HG02885 (cell line): Measurements from ENCODE around the gene ZPBP.
"Not testable (repeated sequence)": the region's sequence is repeated elsewhere in the genome, so short reads cannot be mapped to it uniquely, and the experiment has no call there.

Experiments
- ATAC-seq: cut with Tn5 transposase; IDR thresholded peaks from one replicate; pipeline ENCODE4 v1.9.1; 2021; ENCODE audit warnings: mild to moderate bottlenecking; ENCODE audit not compliant: unreplicated experiment, poor library complexity

The ZPBP gene

DNA sequence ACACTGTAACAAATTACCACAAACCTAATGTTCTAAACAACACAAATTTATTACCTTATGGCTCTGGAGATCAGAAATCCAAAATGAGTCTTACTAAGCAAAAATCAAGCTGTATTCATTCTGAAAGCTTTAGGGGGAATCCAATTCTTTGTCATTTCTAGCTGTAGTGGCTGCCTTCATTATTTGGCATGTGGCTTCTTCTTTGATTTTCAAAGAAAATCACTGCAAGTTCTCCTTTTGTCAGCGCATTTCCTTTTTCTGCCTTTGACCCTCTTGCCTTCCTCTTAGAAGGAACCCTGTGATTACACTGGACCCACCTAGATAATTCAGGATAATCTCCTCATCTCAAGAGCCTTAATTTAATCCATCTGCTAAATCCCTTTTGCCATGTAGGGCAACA is 36.9 kb downstream of the ZPBP start:
- no peak for ATAC-seq

DNA sequence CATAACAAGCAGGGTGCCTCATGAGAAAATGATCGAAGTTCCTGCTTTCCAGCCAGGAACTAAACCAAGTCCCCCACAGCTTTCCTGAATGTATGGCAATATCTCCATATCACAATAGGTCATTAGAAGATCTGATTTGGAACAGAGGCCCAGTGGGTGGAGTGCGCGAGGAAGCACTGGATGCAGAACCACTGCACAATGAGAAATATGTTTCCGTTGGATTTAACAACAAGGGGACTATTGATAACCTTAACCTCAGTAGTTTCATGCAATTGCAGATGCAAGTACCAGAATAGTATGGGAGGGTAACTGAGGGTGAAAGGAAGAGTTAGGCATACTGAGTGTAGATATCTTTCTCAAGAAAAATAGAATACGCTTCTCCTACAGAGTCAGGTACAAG is 45.3 kb downstream of the ZPBP start:
- ATAC-seq, result no peak

DNA sequence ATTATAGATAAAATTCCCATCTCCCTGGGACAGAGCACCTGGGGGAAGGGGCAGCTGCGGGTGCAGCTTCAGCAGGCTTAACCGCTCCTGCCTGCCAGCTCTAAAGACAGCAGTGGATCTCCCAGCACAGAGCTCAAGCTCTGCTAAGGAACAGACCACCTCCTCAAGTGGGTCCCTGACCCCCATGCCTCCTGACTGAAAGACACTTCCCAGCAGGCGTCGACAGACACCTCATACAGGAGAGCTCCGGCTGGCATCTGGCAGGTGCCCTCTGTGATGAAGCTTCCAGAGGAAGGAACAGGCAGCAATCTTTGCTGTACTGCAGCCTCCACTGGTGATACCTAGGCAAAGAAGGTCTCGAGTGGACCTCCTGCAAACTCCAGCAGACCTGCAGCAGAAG is 51.9 kb downstream of the ZPBP start:
- not testable (repeated sequence) for ATAC-seq

DNA sequence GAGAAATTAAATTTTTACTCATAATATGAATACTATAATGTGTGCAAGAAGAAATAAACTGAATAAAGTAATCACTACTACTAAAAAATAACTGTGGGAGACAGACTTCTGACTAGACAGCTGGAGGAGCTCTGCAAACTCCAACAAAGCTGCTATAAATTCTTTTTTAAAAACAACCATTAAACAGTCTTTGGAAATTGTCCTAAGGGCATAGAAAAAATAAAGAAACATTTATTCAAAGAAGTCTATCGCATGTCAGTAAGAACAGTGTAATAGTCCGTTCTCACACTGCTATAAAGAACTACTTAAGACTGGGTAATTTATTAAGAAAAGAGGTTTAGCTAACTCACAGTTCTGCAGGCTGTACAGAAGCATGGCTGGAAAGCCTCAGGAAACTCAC is 56.0 kb downstream of the ZPBP start:
- ATAC-seq, result no peak

DNA sequence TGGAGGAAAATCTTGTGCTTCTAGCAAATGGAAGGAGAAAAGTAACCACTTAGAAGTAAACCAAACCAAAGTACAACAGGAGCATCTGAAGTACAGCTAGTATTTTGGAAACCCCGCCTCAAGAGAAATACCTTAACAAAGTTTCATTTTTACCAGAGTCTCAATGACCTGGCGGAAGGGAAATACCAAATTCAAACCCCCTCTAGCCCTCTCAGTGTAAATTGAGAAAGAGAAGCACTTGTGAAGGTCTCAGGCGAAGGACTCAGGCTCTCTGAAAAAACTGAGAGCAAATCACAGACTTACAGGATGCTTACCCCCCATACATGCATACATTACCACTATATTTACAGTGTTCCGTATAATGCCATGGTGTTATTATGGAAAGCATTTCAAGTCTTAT is 70.1 kb downstream of the ZPBP start:
- peak; percentile 68 for ATAC-seq

DNA sequence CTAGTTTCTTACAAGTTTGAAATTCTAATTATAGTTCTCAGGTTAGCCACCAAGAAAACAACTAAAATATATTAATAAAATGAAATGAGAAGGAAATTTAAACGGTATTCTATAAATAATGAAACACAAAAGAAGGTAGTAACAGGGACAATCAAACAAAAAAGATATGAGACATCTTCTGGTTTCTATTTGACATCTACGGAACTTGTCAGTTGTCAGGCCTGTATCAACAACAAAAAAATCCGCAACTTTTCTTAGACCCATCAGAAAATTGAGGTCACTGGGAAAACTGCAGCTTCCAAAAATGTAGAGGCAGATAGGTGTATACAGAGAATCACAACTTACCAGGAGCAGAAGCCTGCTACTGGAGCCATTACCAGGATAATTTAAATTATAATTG is 70.6 kb downstream of the ZPBP start:
- peak; percentile 54 for ATAC-seq

DNA sequence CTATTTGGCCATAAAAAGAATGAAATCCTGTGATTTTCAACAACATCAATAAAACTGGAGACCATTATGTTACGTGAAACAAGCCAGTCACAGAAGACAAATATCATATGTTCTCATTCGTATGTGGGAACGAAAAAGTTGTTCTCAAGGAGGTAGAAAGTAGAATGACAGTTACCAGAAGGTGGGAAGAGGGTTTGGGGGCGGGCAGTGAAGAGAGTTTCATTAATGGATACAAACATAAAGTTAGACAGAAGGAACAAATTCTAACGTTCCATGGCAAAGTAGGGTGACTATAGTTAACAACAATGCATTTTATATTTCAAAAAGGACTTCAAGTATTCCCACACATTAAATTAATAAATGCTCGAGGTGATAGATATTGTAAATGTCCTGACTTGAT is 97.4 kb downstream of the ZPBP start:
- no peak for ATAC-seq

DNA sequence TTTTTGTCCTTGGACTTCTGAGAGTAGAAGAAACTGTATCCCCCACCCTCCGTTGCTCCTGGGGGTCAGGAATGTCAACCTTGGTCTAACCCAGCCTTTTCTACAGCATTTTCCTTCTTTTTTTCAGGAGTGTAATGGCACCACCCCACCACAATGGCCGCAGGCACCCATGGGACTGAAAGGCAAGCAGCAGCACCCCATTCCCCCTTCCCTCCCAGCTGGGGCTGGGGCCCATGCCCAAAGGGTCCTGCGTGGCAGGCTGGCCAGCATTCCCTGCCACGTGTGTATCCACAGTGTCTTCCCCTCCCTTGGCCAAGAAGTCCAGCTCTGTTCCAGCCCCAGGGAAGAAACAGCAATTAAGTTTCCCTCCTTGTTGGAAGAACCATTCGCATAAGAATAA is 106.9 kb downstream of the ZPBP start:
- ATAC-seq, result no peak

DNA sequence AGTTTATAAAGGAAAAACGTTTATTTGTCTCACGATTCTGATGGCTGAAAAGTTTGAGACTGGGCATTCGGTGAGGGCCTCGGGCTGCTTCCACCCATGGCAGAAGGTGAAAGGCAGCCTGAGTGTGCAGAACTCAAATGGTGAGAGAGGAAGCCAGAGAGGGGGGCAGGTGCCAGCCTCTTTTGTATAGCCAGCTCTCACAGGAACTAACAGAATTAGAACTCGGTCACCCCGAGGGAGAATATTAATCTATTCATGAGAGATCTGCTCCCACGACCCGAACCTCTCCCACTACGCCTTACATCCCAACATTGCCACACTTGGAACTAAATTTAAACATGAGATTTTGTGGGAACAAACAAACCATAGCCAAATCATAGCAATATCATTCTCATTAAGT is 112.6 kb downstream of the ZPBP start:
- no peak for ATAC-seq

DNA sequence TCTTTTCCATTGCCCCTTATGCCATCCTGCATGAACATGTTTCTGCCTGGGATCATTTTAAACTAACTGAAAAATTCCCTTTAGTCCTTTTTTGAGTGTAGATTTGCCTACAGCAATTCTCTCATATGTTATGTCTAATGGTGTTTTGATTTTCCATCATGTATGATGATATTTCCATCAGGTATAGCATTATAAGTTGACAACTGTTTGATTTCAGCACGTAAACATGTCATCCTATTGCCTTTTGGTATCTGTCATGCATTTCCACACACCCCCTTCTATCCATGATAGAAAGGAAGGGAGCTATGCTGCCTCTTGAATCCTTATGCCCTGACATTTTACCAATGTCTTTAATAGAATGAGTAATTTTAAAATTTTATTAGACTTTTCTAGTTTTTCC is 116.8 kb downstream of the ZPBP start:
- no peak for ATAC-seq

DNA sequence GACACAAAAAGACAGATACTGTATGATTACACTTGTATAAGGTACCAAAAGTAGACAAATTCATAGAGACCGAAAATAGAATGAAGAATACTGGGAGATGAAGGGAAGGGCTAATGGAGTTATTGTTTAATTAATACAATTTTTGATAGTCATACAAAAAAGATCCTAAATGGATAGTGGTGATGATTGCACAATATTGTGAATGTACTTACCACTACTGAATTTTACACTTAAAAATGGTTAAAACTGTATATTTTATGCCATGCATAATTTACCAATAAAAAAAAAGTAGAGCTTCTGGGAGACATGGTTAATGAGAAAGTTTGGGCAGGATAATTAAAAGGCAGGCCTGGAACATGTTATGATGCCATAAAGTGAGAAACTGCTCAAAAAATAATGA is 119.0 kb downstream of the ZPBP start:
- ATAC-seq, result no peak

DNA sequence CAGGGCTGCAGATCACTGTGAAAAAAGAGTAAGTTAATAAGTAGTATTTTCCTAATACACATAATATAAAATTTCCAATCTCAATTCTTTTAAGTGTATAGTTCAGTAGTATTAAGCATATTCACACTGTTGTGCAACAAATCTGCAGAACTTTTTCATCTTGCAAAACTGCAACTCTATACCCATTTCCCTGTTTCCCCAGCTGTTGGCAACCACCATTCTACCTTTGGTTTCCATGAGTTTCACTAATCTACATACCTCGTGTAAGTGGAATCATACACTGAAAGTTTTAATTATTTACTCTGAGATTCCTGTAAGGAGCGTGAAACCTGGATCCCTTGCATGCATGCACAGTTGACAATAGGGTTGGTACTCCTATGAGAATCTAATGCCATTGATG is 155.4 kb downstream of the ZPBP start:
- ATAC-seq, result no peak

DNA sequence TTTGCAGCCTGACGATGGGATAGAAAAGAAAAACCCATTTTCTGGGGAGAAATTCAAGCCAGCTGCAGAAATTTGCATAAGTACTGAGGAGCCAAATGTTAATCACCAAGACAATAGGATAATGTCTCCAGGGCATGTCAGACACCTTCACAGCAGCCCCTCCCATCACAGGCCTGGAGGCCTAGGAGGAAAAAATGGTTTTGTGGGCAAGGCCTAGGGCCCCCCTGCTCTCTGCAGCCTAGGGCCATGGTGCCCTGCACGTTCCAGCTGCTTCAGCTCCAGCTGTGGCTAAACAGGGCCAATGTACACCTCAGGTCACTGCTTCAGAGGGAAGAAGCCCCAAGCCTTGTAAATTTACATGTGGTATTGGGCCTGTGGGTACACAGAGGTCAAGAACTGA is 161.4 kb downstream of the ZPBP start:
- no peak for ATAC-seq

DNA sequence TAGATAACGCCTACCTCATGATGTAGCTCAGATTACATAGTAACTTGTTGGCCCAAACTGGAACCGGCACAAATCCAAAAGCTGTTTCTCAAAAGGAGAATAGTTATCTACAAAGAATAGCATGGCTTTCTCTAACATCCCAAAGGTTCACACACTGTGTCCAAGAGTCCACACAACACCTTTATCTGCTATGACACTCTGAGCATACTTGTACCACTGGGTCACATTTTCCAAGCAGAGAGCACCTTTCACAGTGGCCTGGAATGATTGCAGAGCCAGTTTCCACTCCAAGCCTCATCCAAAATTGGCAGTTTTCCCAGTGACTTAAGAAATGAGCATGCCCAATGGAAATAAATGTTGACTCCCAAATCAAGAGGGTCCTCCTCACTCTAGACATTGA is 164.3 kb downstream of the ZPBP start:
- no peak for ATAC-seq

DNA sequence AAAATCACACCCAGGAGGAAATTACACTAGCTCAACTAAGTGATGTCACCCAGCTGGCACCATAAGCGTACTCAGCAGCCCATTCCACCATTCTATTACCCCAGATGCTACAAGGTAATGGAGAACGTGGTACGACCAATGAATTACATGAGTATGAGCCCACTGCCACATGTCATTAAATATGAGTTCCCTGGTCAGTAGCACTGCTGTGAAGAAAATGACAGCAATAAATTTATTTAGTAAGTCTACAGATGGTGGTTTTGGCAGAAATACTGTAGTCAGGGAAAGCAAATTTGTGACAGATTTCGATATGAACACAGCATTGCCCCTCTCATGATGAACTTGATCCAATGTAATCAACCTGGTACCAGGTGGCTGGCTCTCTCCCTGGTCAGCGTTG is 165.4 kb downstream of the ZPBP start:
- no peak for ATAC-seq

DNA sequence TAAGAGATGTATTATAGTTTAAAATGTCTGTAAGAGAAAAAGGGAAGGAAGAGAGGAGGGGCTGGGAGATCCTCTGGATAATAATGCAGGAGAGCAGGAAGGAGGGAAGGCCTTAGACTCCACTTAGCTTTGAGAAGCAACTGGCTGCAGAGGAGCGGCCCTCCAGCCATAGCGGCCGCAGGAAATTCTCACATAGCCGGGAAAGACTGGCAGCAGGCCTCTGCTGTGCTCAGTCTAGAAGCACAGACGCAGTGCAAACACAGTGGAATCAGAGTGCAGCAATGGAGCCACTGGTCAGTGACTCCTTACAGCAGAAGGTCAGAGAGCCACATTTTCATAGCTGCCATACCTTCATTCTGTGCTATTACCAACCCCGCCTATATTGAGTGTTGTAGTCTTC is 166.3 kb downstream of the ZPBP start:
- no peak for ATAC-seq

DNA sequence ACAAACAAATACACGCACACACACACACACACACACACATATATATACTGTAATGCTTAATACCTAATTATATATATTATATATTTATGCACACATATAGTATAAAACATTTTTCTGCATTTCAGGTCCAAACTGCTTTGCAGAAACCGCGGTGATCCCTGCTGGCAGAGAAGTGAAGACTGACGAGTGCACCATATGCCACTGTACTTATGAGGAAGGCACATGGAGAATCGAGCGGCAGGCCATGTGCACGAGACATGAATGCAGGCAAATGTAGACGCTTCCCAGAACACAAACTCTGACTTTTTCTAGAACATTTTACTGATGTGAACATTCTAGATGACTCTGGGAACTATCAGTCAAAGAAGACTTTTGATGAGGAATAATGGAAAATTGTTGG is 181.1 kb downstream of the ZPBP start:
- ATAC-seq, result no peak

DNA sequence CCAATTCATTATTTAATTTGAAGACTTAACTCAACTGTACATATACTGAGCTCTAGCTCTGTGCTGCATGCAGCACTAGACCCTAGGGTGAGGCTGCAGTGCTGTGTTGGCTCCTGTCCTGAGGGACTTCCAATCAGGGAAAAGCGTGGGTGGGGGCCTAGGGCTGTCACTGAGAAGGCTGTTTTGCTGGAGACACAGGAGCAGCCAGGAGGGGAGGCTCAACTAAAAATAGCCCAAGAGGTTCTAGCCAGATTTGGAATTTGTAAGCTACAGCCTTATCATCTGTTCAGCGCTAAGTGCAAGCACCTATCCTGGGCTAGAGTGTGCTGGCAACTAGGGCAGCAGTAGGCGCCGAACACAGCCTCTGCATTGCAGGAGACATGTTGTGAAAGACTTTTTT is 198.5 kb downstream of the ZPBP start:
- no peak for ATAC-seq

DNA sequence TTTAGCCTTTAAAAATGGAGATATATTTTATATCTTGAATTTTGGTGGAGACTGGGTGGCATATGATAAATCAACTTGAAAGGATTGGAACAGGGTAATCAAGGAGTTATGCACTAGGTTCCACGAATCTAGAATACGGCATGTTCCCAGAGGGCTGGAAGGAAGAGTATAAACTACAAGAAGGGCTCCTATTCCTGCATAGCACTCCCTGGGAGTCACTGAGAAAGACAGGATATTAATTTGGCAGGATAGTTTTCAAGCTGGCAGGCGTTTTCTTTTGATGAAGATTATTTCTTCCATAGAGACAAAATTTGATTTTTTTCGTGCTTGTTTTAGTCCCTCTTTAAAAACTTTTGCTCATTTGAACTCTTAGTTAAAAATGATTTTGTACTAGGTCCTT is 199.9 kb downstream of the ZPBP start:
- ATAC-seq, result no peak

DNA sequence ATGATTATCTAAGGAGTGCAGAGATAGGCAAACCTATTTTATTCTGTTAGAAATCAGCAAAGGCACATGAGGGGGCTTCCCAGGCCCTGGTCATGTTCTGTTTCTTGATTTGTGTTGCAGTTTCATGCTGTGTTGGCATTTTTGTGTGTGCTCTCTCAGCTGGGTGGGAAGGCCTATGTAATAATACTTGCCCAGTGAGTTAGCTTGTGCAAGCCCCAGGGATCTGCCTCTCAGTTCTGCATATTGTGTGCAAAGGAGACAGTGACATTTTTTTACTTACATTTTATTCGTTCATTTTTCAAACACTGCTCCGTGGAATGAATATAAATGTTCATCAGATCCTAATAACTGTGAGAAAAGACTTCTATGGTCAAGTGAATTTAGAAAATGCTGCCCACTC is 200.6 kb downstream of the ZPBP start:
- no peak for ATAC-seq
